Brain pericyte (primary cell): Measurements from ENCODE around the gene LY6G6D.
A peak's percentile ranks its signal among the peaks of the same experiment; 100 is the strongest.

Experiments used
- DNase-seq: peaks from one replicate; pipeline ENCODE4 v3.0.0-alpha.2; 2012; ENCODE audit warnings: low read depth, low spot score

The LY6G6D gene

GRCh38 chr6:31719001-31719400 lies 3.9 kb downstream of the LY6G6D start:
- DNase-seq: no peak

GRCh38 chr6:31720196-31720770 lies 5.1 kb downstream of the LY6G6D start:
- no peak for DNase-seq

- no peak for DNase-seq
Measured at GRCh38 chr6:31721351-31722020, 6.3 kb downstream of the LY6G6D start, which contains the start of gene LY6G6C. TSS of gene LY6G6C (minus strand) at chr6:31721746. CDS start at chr6:31721679, 67 bp downstream.

- DNase-seq: no peak
Measured at GRCh38 chr6:31722173-31722572, 7.0 kb downstream of the LY6G6D start.

GRCh38 chr6:31723245-31723979 lies 8.3 kb downstream of the LY6G6D start, which contains the start of gene MPIG6B:
TSS of gene MPIG6B (plus strand) at chr6:31723373. CDS start at chr6:31723384, 11 bp downstream.
- no peak for DNase-seq

- no peak for DNase-seq
Measured at GRCh38 chr6:31723980-31724691, 9.0 kb downstream of the LY6G6D start.

GRCh38 chr6:31725502-31726350 lies 10.6 kb downstream of the LY6G6D start:
- no peak for DNase-seq

- DNase-seq: no peak
Measured at GRCh38 chr6:31727034-31727716, 12.0 kb downstream of the LY6G6D start.

- DNase-seq: no peak
Measured at GRCh38 chr6:31727717-31728671, 12.8 kb downstream of the LY6G6D start.

- no peak for DNase-seq
Measured at GRCh38 chr6:31728767-31729514, 13.8 kb downstream of the LY6G6D start, which contains the start of gene DDAH2. TSS of gene DDAH2 (minus strand) at chr6:31729299. CDS start at chr6:31729161, 138 bp downstream.

GRCh38 chr6:31729515-31729978 lies 14.4 kb downstream of the LY6G6D start:
- DNase-seq: peak; percentile 65

GRCh38 chr6:31729979-31730630 lies 15.0 kb downstream of the LY6G6D start:
- DNase-seq: peak; percentile 66

GRCh38 chr6:31730631-31731086 lies 15.5 kb downstream of the LY6G6D start:
- DNase-seq: no peak

GRCh38 chr6:31732029-31732428 lies 16.9 kb downstream of the LY6G6D start:
- DNase-seq: no peak

- DNase-seq: no peak
Measured at GRCh38 chr6:31733734-31734133, 18.6 kb downstream of the LY6G6D start.

GRCh38 chr6:31734247-31734820 lies 19.2 kb downstream of the LY6G6D start:
- DNase-seq: no peak

- no peak for DNase-seq
Measured at GRCh38 chr6:31734821-31735406, 19.8 kb downstream of the LY6G6D start.
